RPMI7951 (cell line): ENCODE measurements around the gene PAGE3. TPM values are rescaled to one million over a fixed set of nuclear protein-coding genes. Genes with fewer than 3 reads are reported as not detected.

ENCODE experiments used
- DNase-seq: peaks from one replicate; pipeline ENCODE4 v3.0.0-alpha.2; 2012; ENCODE audit warnings: low read depth
- total RNA-seq: library from RNA; depleted of rRNA; stranded (reverse); fragments of >200 nt; shearing (Covaris generic); gene quantifications from 2 replicates; pipeline ENCODE4 v1.2.3, GENCODE V29; 2014; rRNA removed

Gene PAGE3, protein sequence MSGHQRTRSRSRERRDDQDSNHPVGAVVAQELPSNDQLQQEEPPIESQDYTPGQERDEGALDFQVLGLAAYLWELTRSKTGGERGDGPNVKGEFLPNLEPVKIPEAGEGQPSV
- not detected in 2 replicates for total RNA-seq

DNA sequence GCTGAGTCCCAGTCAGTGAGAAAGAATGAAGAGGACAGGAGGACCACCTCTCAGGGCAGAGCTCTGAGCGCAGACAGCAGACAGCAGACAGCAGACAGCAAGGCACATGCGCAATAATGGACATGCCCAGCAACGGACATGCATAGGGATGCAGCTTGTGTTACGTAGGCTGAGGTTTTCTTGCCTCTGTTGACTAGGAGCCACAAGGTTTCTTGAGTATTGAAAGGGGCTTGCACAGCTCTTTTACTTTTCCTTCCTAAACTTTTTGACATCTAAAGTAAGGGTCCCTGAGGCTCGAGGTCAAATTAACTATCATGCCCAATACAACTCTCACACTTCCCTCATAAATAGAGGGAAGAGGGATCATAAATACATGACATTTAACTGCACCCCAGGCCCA is at the start of gene PAGE3:
Gene PAGE3, minus strand, starts transcription at position 101 of the 400 bp plus-strand sequence. CDS start 1,013 bp downstream, outside the sequence.
- DNase-seq, result no peak

DNA sequence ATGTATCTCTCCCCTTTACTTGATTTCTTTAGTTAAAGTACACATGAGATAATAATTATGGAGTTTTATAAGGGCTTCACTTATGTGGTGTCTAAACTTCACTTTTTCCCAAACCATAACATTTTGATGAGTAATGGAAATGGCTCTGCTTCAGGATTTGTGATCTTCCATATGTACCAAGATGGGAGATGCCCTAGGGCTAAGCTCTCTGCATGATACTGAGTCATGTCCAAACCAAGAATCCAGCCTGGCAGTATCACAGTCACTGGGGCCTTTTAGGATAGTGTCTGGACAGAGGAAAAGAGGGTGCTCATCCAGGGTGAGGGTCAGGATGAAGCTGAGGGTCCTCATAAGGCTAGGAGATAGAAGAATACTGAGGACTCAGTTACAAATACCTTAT is 47.9 kb upstream of the PAGE3 start:
- peak; percentile 83 for DNase-seq

DNA sequence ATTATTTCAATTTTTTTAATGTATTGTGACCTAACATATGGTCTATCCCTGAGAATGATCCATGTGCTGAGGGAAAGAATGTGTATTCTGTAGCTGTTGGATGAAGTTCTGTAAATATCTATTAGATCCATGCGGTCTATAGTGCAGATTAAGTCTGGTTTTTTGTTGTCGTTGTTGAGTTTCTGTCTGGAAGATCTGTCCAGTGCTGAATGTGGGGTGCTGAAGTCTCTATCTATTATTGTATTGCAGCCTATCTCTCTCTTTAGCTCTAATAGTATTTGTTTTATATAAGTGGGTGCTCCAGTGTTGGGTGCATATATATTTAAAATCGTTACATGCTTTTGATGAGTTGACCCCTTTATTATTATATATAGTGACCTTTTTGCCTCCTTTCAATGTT is 26.2 kb upstream of the PAGE3 start:
- DNase-seq, result no peak

DNA sequence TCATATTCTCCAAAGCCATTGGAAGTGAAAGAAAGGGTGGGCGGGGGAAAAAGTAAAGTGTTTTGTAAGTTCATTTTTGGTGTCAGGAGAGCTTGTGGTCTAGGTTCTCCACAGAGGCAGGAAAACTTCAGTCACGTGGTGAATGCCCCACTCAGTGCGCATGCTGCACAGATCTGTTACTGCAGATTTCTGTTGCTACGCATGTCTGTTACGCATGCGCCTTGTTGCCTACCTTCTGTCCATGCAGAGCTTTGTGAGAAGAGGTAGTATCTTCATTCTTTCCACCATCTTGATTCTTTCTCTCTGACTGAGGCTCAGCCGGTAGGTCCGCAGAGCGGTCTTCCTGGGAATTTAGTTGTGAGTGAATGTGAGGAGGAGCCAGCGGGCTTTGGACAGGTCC is 15.1 kb upstream of the PAGE3 start:
- DNase-seq, result no peak

DNA sequence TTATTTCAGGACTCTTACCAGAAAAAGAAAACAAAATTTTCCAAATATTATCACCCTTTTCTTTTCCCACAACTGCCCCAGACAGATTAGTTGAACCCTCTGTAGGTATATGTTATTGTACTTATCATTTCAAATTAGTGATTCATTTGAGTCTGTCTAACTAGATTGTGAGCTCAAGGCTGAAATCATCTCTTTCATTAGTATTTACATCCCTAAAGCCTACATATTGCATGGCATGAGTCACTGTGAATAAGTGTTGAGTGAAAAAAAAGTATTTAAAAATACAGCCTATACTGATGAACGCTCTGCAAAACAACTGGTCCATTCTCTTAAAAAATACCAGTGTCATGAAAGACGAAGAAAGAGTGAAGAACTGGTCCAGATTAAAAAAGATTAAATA is 3.9 kb downstream of the PAGE3 start:
- no peak for DNase-seq

DNA sequence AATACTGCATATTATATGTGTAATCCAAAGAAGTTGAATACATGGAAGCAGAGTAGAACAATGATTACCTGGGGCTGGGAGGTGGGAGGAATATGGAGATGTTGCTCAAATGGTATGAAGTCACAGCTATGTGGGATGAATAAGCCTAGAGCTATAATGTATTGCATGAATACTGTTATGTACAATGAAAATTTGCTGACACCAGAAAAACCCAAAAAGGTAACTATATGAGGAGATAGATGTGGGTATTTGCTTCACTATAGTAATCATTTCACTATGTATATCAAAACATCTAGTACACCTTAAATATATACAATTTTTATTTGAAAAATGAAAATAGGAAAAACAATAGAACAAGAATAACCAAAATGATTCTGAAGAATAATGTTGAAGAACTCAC is 11.2 kb downstream of the PAGE3 start:
- no peak for DNase-seq

DNA sequence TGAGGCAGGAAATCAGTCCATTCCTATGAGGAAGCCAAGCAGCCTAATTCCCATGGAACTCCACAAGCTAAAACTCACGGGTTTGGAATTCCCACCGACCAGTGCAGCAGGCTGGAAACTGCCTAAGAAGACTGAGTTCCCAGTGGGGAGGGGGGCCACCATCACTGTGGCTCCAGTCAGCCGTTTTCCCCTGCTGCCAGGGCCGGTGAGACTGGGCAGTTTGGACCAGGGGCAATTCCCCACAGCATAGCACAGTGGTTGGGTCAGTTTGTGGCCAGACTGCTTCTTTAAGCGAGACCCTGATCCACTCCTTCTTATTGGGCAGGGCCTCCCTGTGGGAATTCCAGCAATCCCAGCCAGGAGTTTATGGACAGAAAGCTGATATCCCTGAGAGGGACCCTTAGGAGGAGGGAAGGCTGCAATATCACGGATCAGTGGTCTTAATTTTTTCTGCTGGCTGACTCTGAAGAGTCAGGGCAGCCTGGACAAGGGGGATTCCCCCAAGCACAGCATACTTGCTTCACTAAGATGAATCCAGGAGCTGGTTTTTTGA is 23.9 kb downstream of the PAGE3 start:
- no peak for DNase-seq

DNA sequence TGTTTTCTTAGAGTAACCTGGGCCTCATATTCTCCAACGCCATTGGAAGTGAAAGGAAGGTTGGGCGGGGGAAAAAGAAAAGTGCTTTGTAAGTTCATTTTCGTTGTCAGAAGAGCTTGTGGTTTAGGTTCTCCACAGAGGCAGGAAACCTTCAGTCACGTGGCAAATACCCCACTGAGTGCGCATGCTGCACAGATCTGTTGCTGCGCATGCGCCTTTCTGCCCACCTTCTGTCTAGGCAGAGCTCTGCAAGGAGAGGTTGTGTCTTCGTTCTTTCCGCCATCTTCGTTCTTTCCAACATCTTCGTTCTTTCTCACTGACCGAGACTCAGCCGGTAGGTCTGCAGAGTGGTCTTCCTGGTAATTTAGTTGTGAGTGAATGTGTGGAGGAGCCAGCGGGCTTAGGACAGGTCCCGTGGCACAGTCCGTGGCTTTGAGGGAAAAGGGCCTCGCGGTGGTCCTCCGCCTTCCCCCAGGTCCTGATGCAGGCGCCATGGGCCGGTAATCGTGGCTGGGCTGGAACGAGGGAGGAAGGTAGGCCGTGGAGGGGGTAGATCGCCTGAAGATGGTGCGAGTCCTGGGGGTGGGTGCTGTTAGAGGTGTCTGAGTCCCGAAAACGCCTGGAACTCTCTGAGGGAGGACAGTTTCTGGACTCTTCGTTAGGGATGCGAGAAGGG is 44.5 kb downstream of the PAGE3 start, which contains the start of gene PAGE5:
Gene PAGE5, plus strand, starts transcription at position 228 of the 676 bp plus-strand sequence. CDS start 1,037 bp downstream, outside the sequence.
- peak; percentile 65 for DNase-seq

DNA sequence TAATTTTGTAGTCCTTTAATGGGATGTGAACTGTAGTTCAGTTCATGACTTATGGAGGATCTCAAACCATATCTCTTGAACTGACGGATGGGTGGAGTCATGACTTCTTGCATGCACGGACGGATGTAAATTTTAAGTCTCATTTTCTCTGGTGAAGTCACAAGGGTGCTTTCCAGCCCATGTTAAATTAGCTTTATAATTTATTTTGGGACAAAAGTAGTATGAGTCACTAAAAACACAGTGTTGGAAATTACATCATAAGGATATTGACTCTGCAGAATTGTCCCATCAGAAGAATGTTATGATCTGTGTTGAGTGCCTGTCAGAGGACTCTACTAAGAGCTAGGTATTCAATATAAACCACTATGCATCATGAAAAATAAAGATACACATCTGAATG is 51.3 kb downstream of the PAGE3 start:
- no peak for DNase-seq

DNA sequence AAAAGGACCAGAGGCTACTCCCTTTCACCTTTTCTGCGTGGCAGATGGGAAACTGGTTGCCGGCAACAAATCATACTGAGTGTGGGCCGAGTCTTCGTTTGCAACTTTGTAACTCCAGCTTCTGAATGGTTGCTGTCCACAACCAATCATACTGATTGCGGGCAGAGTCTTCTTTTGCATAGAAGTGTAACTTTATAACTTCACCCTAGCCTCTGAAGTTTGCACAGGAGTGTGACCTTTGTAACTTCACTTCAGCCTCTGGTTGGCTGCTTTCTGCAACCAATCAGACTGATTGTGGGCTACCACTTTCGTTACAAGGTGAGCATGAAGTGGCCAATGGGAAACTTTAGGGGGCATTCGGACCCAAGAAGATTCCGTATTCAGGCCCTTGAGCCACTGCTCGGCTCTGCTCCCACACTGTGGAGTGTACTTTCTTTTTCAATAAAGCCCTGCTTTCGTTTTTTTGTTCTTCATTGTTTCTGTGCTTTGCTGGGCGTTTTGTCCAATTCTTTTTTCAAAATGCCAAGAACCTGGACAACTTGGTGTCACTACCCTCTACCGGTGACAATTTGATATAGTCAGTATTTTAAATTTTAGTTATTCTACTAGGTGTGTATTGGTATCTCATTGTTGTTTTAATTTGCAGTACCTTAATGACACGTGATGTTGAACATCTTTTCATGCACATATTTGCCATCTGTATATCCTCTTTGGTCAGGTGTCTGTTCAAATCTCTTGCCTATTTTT is 53.6 kb downstream of the PAGE3 start:
- peak; percentile 30 for DNase-seq

Other genes starting within 250 kb of the PAGE3 start
- not detected in 2 replicates for gene ALAS2, start 233.9 kb downstream of the PAGE3 start, total RNA-seq
- gene PAGE2B, start 189.9 kb downstream of the PAGE3 start, total RNA-seq, result 0.78 TPM in 1 of 2 replicates, not detected in the other
- 7.4 and 9.3 TPM in 2 replicates for gene PAGE2, start 175.9 kb downstream of the PAGE3 start, total RNA-seq
- 41.0 and 56.8 TPM in 2 replicates for gene PAGE5, start 44.6 kb downstream of the PAGE3 start, total RNA-seq
- gene MAGEH1, start 187.2 kb upstream of the PAGE3 start, total RNA-seq, result 39.5 and 39.7 TPM in 2 replicates
- 0.49 and 1.1 TPM in 2 replicates for gene USP51, start 224.9 kb upstream of the PAGE3 start, total RNA-seq